GM18517 (cell line): Measurements from ENCODE around the gene DOK4.
A peak's percentile ranks its signal among the peaks of the same experiment; 100 is the strongest.

Source experiments
- ATAC-seq: cut with Tn5 transposase; IDR thresholded peaks from one replicate; pipeline ENCODE4 v1.9.1; 2021; ENCODE audit warnings: mild to moderate bottlenecking, moderate library complexity; ENCODE audit not compliant: unreplicated experiment

Gene DOK4

GRCh38 chr16:57485916-57486857, at the start of gene DOK4:
TSS of gene DOK4 (minus strand) at chr16:57486493. CDS start at chr16:57479507, 6,986 bp downstream.
- ATAC-seq = no peak

- ATAC-seq = peak; percentile 42
These were observed 49.5 kb upstream of the DOK4 start for GRCh38 chr16:57535680-57536305.

- ATAC-seq = no peak
These were observed 48.8 kb upstream of the DOK4 start for GRCh38 chr16:57534881-57535658.

- ATAC-seq = no peak
These were observed 48.1 kb upstream of the DOK4 start for GRCh38 chr16:57534337-57534880.

GRCh38 chr16:57533431-57534336, 47.4 kb upstream of the DOK4 start:
- no peak for ATAC-seq

- no peak for ATAC-seq
These were observed 46.0 kb upstream of the DOK4 start for GRCh38 chr16:57532266-57532625.

- ATAC-seq = no peak
These were observed 45.5 kb upstream of the DOK4 start for GRCh38 chr16:57531635-57532265.

- ATAC-seq = no peak
These were observed 44.9 kb upstream of the DOK4 start for GRCh38 chr16:57531253-57531575.

GRCh38 chr16:57530522-57531252, 44.4 kb upstream of the DOK4 start:
- no peak for ATAC-seq

GRCh38 chr16:57530104-57530521, 43.8 kb upstream of the DOK4 start:
- ATAC-seq = no peak

- ATAC-seq = no peak
These were observed 43.3 kb upstream of the DOK4 start for GRCh38 chr16:57529391-57530103.

- no peak for ATAC-seq
These were observed 42.5 kb upstream of the DOK4 start for GRCh38 chr16:57528499-57529390.

GRCh38 chr16:57527610-57528360, 41.5 kb upstream of the DOK4 start:
- ATAC-seq = no peak

- ATAC-seq = no peak
These were observed 40.7 kb upstream of the DOK4 start for GRCh38 chr16:57527027-57527426.

- no peak for ATAC-seq
These were observed 40.2 kb upstream of the DOK4 start for GRCh38 chr16:57526498-57526897.

- no peak for ATAC-seq
These were observed 39.5 kb upstream of the DOK4 start for GRCh38 chr16:57525761-57526160.

GRCh38 chr16:57522960-57523359, 36.7 kb upstream of the DOK4 start:
- no peak for ATAC-seq
